ENCODE data around the gene CEBPA.

The CEBPA gene

DNA sequence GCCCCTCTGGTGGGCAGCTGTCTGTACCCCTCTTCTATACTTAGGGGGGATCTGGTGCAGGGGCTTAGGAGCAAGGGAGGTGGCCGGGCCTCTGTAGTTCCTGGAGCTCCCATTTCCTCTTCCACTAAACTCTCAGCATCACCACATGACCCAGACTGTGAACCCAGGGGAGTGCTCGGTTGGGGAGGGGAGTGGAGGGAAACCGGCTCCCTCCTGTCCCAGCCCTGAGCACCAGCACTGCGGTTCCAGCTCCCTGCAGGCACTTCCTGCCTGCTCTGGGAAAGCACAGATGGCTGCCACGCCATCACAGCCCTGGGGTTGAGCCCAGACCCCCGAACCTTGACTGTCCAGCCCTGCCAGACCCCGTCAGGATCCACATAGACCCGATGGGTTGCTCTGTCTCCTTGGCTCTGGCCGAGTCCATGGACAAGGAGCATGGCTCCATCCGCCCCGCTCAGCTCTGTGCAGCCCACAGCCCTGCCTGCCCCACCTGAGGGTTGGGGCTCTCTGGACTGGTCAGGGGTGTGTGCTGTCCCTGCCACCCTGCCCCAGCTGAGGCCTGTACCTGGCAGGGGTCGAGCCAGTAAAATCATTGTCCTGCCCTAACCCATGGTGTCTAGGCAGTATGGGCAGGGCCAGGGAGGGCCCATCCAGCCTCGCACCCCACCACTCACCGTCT lies 40.7 kb downstream of the CEBPA start:
- Histone ChIP-seq H3K4me3 (no peak overlapping the region), H3K27ac (peak overlapping the region in 9 of 21 experiments; percentile 29 to 76 (median 52))

DNA sequence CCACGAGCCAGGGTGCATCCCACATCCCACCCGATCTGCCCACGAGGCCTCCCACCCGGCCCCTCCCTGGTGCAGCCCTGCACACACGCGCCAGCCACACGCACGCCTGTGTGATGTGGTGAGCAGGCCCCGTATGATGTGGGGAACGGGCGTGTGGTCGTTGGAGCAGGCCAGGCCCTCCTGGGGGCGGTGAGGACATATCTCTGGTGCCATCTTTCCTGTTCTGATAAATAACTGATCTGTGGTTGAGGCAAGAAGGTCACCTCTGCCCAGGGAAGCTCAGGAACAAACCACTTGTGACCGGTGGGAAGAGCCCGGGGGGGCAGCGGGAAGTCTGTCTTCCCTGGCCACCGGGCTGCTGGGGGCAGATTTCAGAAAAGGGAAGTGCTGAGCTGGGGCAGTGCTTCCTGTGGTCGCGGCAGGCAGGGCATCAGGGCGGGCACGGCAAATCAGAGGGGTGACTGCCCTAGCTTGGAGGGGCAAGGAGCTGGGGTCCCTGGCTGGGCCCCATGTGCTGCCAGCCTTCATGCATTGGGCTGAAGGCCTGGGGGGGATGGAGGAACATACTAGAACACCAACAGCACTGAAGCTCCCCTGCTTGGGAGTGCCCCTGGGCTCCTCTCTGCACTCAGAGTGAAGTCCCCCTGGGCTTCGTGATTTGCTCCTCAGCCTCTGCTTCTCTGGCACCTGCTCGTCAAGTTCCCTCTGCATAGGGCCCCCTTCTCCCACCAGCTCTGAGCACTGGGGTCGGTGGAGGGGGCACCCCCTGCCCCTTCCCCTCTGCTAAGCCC lies 41.5 kb downstream of the CEBPA start:
- Histone ChIP-seq H3K4me3 (no peak overlapping the region), H3K27ac (peak overlapping the region in 10 of 21 experiments; percentile 18 to 76 (median 48))

DNA sequence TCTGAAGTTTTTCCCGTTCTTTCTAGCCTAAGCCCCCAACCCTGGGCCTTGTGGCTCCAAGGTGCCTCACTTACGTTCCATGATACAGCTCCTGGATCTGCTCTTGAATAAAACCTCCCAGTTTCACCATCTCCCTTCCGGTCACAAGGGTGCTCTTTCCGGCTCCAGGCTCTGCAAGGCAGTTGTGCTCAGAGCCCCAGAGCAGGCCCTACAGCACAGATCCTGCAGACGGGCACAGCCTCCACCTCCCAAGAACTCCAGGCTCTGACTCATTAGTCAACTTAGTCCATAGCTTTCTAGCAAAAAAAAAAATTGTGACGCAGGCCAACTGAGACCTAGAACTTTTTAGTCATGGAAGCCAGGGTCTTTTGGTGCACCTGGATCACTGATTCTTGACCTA lies 42.8 kb downstream of the CEBPA start:
- no peak overlapping the region for H3K4me3 ChIP-seq
- peak overlapping the region in 1 of 21 experiments; percentile 14 for H3K27ac ChIP-seq

DNA sequence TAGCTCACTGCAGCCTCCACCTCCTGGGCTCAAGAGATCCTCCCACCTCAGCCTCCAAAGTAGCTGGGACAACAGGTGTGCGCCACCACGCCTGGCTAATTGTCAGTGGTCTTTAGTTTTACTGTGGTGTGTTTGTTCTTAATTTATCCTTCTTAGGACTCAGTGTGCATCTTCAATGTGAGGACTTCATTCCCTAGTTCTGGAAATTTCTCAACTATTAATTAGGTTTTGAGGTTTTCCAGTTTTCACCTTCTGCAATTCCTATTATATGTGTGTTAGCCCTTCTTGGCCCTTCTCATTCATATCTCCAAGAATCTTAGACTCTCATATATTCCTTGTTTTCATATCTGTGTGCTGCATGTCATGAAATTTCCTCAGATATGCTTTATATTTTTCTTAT lies 44.5 kb downstream of the CEBPA start:
- Histone ChIP-seq H3K27ac (no peak overlapping the region), H3K4me3 (no peak overlapping the region)

DNA sequence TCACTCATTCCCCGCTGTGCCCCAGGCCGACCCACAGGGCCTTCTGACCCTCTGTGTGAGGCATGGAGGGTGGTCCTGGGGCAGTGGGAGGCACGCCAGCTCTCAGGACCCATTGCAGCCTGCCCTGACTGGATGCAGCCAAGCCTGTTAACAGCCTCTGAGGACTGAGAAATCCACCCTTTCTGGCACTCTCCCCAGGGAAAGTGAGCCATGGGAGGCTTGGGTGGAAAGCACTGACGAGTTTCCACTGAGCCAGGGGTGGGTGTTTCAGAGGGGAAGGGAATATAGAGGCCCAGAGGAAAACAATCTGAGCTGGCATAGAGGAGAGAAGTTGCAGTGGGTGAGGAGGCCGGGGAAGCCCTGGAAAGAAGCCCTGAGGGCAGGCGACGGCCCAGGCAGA lies 46.1 kb downstream of the CEBPA start:
- H3K4me3 ChIP-seq, result no peak overlapping the region

DNA sequence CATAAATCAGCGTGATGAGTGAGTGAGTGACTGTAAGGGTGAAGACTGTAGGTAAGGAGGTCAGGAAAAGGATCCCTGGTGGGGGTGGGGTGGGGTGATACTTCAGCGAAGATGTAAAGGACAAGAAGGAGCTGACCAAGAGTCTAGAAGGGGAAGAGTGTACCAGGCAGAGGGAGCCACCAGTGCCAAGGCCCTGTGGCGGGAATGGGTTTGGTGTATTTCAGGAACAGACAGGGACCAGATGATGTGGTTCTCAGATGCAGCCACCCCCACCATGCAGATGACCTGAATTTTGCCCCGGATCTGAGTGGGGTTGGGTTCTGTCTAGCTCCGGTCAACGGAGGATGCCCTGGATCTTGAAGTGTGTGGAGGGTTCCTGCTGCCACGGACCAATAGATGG lies 46.6 kb downstream of the CEBPA start:
- Histone ChIP-seq H3K4me3 (no peak overlapping the region), H3K27ac (no peak overlapping the region)

More for the DNA sequence above, 46.1 kb downstream of the CEBPA start:
- H3K27ac ChIP-seq, result no peak overlapping the region

DNA sequence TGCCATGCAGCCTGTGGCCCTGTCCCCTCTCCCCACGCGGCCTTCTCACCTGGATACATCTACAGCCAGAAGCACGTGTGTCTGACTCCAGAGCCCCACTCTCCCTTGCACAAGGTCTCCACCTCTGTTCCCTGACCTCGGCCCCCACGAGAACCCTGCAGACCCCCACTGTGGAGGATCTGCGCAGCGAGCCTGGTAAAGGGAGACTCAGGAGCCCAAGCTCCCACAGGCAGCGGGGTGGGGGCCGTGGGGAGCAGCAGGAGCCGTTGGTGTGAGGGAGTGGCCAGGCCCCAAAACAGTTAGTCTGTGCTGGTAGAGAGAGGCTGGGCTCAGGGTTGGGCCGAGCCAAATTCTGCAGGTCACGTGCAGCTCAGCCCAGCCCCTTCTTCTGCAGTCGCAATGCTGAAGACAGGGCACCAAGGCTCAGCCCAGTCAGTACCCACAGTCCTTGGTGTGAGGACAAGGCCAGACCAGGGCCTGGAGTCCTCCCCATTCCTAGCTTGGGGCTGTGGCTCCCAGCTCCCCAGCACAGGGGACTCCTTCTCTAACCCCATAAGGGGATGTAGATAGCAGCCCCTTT lies 48.0 kb downstream of the CEBPA start:
- H3K27ac ChIP-seq, result no peak overlapping the region
- no peak overlapping the region for H3K4me3 ChIP-seq

DNA sequence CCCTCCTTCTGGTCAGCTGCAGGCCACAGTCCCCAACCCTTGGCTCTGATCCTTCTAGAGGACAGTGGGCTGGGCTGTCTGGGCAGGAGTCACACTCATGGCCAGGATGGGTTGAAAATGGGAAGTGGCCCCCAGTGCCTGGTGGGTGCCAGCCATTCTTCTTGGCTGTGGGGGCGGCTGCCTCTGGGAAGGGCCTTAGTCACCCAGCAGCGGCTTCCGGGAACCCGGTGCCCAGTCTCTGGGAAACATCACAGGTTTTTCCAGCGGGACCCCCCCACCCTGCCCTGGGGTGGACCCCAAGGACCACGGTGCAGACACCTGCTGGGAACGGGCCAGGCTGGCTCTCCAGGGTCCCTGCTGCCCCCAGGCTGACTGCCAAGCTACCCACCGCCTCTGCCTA lies 49.4 kb downstream of the CEBPA start:
- Histone ChIP-seq H3K4me3 (no peak overlapping the region), H3K27ac (no peak overlapping the region)

DNA sequence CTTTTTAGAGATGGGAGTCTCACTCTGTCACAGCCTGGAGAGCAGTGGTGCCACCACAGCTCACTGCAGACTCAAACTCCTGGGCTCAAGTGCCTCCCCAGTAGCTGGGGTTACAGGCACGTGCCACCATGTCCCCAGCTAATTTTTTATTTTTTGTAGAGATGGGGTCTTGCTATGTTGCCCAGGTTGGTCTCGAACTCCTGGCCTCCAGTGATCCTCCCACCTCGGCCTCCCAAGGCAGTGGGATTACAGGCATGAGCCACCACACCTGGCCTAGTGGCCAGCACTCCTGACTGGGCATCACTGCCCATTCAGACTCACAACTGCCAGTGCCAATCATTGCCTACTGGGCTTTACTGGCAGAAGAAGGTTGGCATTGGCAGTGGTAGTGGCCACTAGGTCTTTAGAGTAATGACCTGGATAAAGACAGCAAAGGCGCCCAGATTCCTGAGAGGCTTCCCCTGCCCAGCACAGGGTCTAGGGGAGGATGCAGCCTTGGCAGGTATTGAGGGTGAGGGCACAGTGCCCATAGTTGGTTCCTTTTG lies 49.8 kb downstream of the CEBPA start:
- no peak overlapping the region for H3K4me3 ChIP-seq
- H3K27ac ChIP-seq, result no peak overlapping the region

DNA sequence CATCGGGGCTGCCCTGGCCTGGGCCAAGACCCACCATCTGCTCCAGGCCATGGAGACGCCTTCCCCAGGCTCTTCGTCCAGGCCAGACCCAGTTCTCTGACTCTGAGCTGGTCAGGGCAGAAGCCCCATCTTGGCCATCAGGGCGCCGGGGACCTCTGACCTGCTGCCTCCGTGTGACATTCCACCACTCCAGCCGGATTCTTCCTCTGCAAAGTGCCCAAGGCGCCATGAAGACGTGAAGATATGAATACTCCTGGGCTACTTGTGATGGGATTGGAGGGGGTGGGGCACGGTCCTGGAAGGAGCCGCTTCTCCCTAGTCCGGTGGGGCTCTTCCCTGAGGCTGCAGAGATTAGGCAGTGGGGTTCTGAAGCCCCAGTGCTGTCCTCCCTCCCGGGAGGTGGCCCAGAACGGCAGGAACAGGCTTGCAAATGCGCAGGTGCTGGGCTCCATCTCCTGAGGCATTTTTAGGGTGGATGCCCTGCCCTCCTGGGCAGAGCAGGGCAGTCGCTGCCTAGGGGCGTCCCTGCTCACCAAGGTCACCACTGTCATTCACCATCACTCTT lies 50.7 kb downstream of the CEBPA start:
- Histone ChIP-seq H3K27ac (no peak overlapping the region), H3K4me3 (no peak overlapping the region)

DNA sequence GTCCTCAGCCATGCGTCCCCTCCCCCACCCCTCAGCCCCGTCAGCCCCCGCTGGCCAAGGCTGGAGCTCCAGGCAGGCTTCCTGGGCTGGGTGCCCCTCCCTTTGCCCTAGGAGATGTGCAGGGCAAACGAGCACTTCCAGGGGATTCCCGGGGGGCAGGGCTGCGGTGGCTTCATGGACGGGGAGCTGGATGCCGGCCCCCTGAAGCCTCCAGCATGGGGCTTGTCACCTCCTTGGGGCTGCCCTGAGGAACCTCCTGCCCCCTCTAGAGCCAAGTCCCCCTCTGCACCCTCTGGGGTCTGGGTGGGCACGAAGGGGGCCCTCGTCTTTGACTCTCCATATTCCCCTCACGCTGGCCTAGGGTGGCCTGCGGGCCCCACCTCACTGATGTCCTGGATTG lies 51.3 kb downstream of the CEBPA start:
- H3K4me3 ChIP-seq, result no peak overlapping the region
- peak overlapping the region in 1 of 21 experiments; percentile 25 for H3K27ac ChIP-seq

DNA sequence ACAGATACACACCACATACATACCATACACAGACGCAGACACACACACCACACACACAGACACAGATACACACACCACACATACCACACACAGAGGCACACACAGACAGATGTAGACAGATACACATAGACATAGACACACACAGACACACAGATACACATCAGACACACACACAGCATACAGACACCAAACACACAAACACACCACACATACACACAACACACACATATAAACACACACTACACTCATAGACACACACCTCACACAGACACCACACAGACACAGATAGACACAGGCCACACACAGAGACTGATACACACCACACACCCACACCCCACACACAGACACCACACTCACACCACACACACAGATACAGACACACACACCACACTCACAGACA lies 51.8 kb downstream of the CEBPA start:
- Histone ChIP-seq H3K27ac (peak overlapping the region in 1 of 21 experiments; percentile 25), H3K4me3 (no peak overlapping the region)
